HepG2 (cell line): Measurements from ENCODE around the gene PDE4D. TPM values are rescaled to one million over a fixed set of nuclear protein-coding genes. Genes with fewer than 3 reads are reported as not detected.

Source experiments
- ATAC-seq: fragments of 200-7000 bp; cut with Tn5 transposase; 3 replicates; pipeline ENCODE4 v1.9.1; 2020; ENCODE audit warnings: mild to moderate bottlenecking, moderate library complexity
- BruUV-seq: library from RNA; stranded (reverse); fragments of 400-500 nt; replicated peaks from 2 replicates; lab custom pipeline; 2021; lab: Mats Ljungman, UMichigan
- CTCF ChIA-PET: fragments of 300-600 bp; formaldehyde crosslinking; extraction: SDS; loops from one replicate; lab custom pipeline; 2021; ENCODE audit warnings: low total read pairs, inconsistent platforms, low intra/inter-chr PET ratio; lab: Yijun Ruan, JAX
- POLR2A ChIA-PET: fragments of 350-600 bp; sonication (Branson Sonifier 250); formaldehyde crosslinking; loops from one replicate; lab custom pipeline; 2020; ENCODE audit warnings: antibody characterized with exemption, inconsistent platforms; lab: Yijun Ruan, JAX
- DNase-seq: peaks from one replicate; pipeline ENCODE4 v3.0.0-alpha.2; 2015; ENCODE audit warnings: low spot score
- FAIRE-seq: peaks from 3 replicates; lab custom pipeline; 2011; peaks lifted over from hg19 to GRCh38; lab: Jason Lieb, UNC
- H2AFZ ChIP-seq: one replicate; pipeline ENCODE4 v1.6.1; 2011; ENCODE audit warnings: low read length, inconsistent platforms
- H3K27ac ChIP-seq: fragments of 300-600 bp; 3 replicates; pipeline ENCODE4 v1.8.0; 2011; ENCODE audit warnings: mixed run types, mild to moderate bottlenecking, mixed read lengths, low read length, inconsistent platforms; ENCODE audit not compliant: insufficient read depth; ENCODE audit errors: extremely low read length
- H3K27me3 ChIP-seq, 2 experiments: fragments of 200-600 bp in 1 of 2; 2 replicates in 1 of 2; 3 replicates in 1 of 2; pipeline versions ENCODE4 v1.6.0 to v1.8.0; 2011; ENCODE audit warnings: low read length in 2 of 2, mild to moderate bottlenecking in 2 of 2, moderate library complexity in 2 of 2, inconsistent platforms in 1 of 2; ENCODE audit not compliant: insufficient read depth in 2 of 2, control insufficient read depth in 1 of 2
- H3K36me3 ChIP-seq, 2 experiments: fragments of 200-600 bp in 1 of 2; replicated peaks in 1 of 2; 2 replicates in 1 of 2; 3 replicates in 1 of 2; pipeline versions ENCODE4 v1.5.1 to v1.8.0; 2011; ENCODE audit warnings: low read length in 2 of 2, inconsistent platforms in 1 of 2; ENCODE audit not compliant: insufficient read depth in 2 of 2, control insufficient read depth in 1 of 2
- H3K4me1 ChIP-seq: 2 replicates; pipeline ENCODE4 v1.5.1; 2012; ENCODE audit warnings: low read length, inconsistent platforms; ENCODE audit not compliant: insufficient read depth
- H3K4me2 ChIP-seq: 2 replicates; pipeline ENCODE4 v1.6.0; 2011; ENCODE audit warnings: low read depth, low read length, inconsistent platforms
- H3K4me3 ChIP-seq, 3 experiments: fragments of 200-600 bp in 1 of 3; sonication (generic), shearing (Covaris generic) in 1 of 3; replicated peaks in 1 of 3; 2 replicates each; pipeline ENCODE4 v1.5.1; 2011 to 2016; ENCODE audit warnings: low read length in 3 of 3, inconsistent platforms in 2 of 3, low read depth in 2 of 3, mild to moderate bottlenecking in 2 of 3, control low read depth in 1 of 3, mixed read lengths in 1 of 3; ENCODE audit not compliant: insufficient read depth in 1 of 3
- H3K79me2 ChIP-seq: one replicate; pipeline ENCODE4 v1.6.1; 2011; ENCODE audit warnings: low read length, inconsistent platforms; ENCODE audit not compliant: insufficient read depth
- H3K9ac ChIP-seq: 2 replicates; pipeline ENCODE4 v1.6.0; 2011; ENCODE audit warnings: mild to moderate bottlenecking, low read depth, low read length, inconsistent platforms; ENCODE audit not compliant: insufficient read depth
- H3K9me3 ChIP-seq: 2 replicates; pipeline ENCODE4 v1.5.1; 2012; ENCODE audit warnings: mild to moderate bottlenecking, low read length
- H4K20me1 ChIP-seq: 2 replicates; pipeline ENCODE4 v1.6.0; 2011; ENCODE audit warnings: inconsistent platforms, mild to moderate bottlenecking, low read length, moderate library complexity; ENCODE audit not compliant: insufficient read depth
- ATF7 ChIP-seq, 2 experiments: fragments of 450-650 bp in 1 of 2; sonication (generic) in 1 of 2; formaldehyde crosslinking in 1 of 2; IDR thresholded peaks; 2 replicates each; pipeline versions ENCODE4 v1.4.0 to v1.6.1; 2016 to 2020; ENCODE audit warnings: antibody characterized with exemption in 1 of 2, mild to moderate bottlenecking in 1 of 2, missing genetic modification reagents in 1 of 2
- NR3C1 ChIP-seq: sonication (generic); formaldehyde crosslinking; IDR thresholded peaks from 2 replicates; pipeline ENCODE4 v1.4.0; 2020; ENCODE audit warnings: missing genetic modification reagents
- REXO4 ChIP-seq: sonication (generic); formaldehyde crosslinking; IDR thresholded peaks from 2 replicates; pipeline ENCODE4 v1.8.0; 2022; ENCODE audit warnings: missing genetic modification reagents, mild to moderate bottlenecking, borderline replicate concordance
- ZNF331 ChIP-seq: sonication (generic); formaldehyde crosslinking; IDR thresholded peaks from 2 replicates; pipeline ENCODE4 v1.4.0; 2020; ENCODE audit warnings: missing genetic modification reagents
- ZNF746 ChIP-seq: sonication (generic); formaldehyde crosslinking; IDR thresholded peaks from 2 replicates; pipeline ENCODE4 v1.8.0; 2022; ENCODE audit warnings: mild to moderate bottlenecking, missing genetic modification reagents
- ZNF782 ChIP-seq: sonication (generic); formaldehyde crosslinking; IDR thresholded peaks from 2 replicates; pipeline ENCODE4 v1.4.0; 2020; ENCODE audit warnings: missing genetic modification reagents, mild to moderate bottlenecking, borderline replicate concordance
- WGBS: methylation state at CpG from one replicate; pipeline ENCODE4 v1.1.6; 2017; ENCODE audit warnings: low lambda C conversion rate; 5-methylcytosine and 5-hydroxymethylcytosine counted together
- in situ Hi-C: cut with HindIII; loops from 2 replicates; pipeline ENCODE4 v1.10.0; 2017; ENCODE audit warnings: low pct_unique_long_range_greater_than_20kb; ENCODE audit not compliant: extremely low pct_ligation_motif_present
- intact Hi-C: fragments of 100-400 bp; cut with micrococcal nuclease; formaldehyde crosslinking; loops from one replicate; pipeline ENCODE4 v1.10.0; 2022; ENCODE audit not compliant: unreplicated experiment
- polyA plus RNA-seq, 8 experiments: library from polyadenylated mRNA; depleted of rRNA in 3 of 8; stranded (reverse) in 7 of 8; unstranded in 1 of 8; fragments of >200 nt; fragmentation: Illumina TruSeq in 4 of 8; extraction: Trizol in 4 of 8; gene quantifications; 2 replicates each; pipeline versions ENCODE4 v1.2.1 to v1.2.3, GENCODE V29; 2011 to 2016; ENCODE audit warnings: low read depth in 4 of 8, missing spikeins in 1 of 8, mixed read lengths in 1 of 8; ENCODE audit not compliant: insufficient read depth in 1 of 8
- total RNA-seq, 5 experiments: library from RNA; depleted of rRNA; stranded (reverse); fragments of >200 nt; fragmentation: Illumina TruSeq; extraction: Trizol; gene quantifications; 2 replicates each; pipeline ENCODE4 v1.2.3, GENCODE V29; 2016; ENCODE audit warnings: low read depth in 1 of 5

PDE4D gene
- total and polyA plus RNA-seq, 2 of the 13 experiments (the other 11 are each of a cell fraction or from before 2014, with no cell fraction given): 7.0 to 12.2 TPM

GRCh38 chr5:58937031-58937681 lies 956.4 kb downstream of the PDE4D start:
- Histone ChIP-seq H3K4me1 (no peaks in the 10 kb centered on the region), H3K4me3 (no peak overlapping the region), H3K79me2 (no peaks in the 10 kb centered on the region), H2AFZ (no peak overlapping the region), H3K9me3 (no peaks in the 10 kb centered on the region), H3K36me3 (no peaks in the 10 kb centered on the region), H4K20me1 (no peaks in the 10 kb centered on the region), H3K27ac (no peak overlapping the region), H3K27me3 (peaks cover 2 to 19% of the 10 kb centered on the region in 2 experiments; a peak in 3 of 5 replicates), H3K9ac (no peak overlapping the region), H3K4me2 (no peak overlapping the region)
- TF ChIP-seq REXO4 (CRISPR knock-in tag) (no peak), ZNF746 (CRISPR knock-in tag) (no peak), ZNF782 (no peak), ZNF331 (CRISPR knock-in tag) (no peak)
- FAIRE-seq (no peak), DNase-seq (no peak), ATAC-seq (peak; percentile 56)
- ChIA-PET POLR2A (no interaction called here), CTCF (no interaction called here)
- intact Hi-C loops (no loop called here), in situ Hi-C loops (no loop called here)
- no TSS peak for BruUV-seq
- 57% methylated on average over 7 of the region's 19 CpGs for WGBS

GRCh38 chr5:58934629-58935097 lies 958.9 kb downstream of the PDE4D start:
- Histone ChIP-seq H3K36me3 (no peaks in the 10 kb centered on the region), H3K9ac (no peak overlapping the region), H4K20me1 (no peaks in the 10 kb centered on the region), H3K4me3 (no peak overlapping the region), H3K27me3 (peaks cover 2 to 17% of the 10 kb centered on the region in 2 experiments; a peak in 3 of 5 replicates), H3K9me3 (no peaks in the 10 kb centered on the region), H2AFZ (no peak overlapping the region), H3K79me2 (no peaks in the 10 kb centered on the region), H3K27ac (no peak overlapping the region), H3K4me2 (no peak overlapping the region), H3K4me1 (no peaks in the 10 kb centered on the region)
- 1% methylated on average over 3 of the region's 3 CpGs for WGBS
- POLR2A ChIA-PET: no interaction called here
- in situ Hi-C loops (no loop called here), intact Hi-C loops (no loop called here)
- no TSS peak for BruUV-seq
- FAIRE-seq: no peak
- DNase-seq: no peak
- ATAC-seq: no peak
- CTCF ChIA-PET: no interaction called here
- no peak for TF ChIP-seq NR3C1 (CRISPR knock-in tag)
- TF ChIP-seq ATF7 (IDR thresholded peaks at IDR 0.05): peak; percentile 88
- TF ChIP-seq ATF7 (CRISPR knock-in tag; IDR thresholded peaks at IDR 0.05): no peak
- TF ChIP-seq, all 625 proteins: peak for 1
